Amniotic stem cell (primary cell): Measurements from ENCODE around the gene TRAF1.

Source experiments
- DNase-seq: peaks from one replicate; lab custom pipeline; 2025; lab: John Stamatoyannopoulos, UW

The TRAF1 gene

DNA sequence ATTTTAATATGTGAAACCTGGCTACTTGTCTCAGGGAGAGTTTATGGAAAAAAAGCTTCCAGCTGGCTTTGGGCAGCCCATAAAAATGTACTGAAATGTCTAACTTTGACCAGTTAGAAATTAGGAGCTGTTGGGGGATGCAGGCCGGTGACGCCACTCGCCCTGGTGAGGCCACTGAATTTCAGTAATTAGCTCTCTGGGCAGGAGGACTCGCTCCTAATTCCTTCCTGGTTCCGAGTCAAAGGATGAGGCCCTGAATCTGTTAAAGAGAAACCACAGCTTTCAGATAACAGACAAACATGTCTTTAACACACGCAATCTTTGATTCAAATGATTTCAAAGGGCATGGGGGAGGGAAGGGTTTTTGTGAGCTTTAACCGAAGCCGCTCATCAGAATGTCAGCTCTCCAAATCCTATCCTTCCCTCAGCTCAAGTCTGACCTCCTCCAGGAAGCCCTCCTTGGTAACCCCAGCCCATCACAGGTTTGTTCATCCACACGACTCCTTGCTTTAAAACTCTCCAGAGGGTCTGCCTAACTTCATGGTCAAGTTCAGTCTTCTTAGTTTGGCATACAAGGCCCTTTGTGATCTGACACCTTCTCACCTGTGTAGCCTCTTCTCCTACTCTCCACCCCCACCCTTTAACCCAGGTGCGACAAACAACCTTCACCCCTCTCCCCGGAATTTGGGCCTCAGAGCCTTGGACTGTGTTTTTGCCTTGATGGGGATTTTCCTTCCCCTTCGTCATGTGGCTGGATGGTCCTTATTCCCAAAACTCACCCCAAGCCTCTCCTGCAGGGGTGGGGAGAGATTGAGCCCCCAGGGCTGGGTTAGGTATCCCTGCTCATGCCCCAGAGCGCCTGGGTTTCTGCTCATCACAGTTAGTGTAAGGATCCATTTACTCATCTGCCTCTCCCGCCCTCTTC is 36.0 kb downstream of the TRAF1 start:
- no peak for DNase-seq

DNA sequence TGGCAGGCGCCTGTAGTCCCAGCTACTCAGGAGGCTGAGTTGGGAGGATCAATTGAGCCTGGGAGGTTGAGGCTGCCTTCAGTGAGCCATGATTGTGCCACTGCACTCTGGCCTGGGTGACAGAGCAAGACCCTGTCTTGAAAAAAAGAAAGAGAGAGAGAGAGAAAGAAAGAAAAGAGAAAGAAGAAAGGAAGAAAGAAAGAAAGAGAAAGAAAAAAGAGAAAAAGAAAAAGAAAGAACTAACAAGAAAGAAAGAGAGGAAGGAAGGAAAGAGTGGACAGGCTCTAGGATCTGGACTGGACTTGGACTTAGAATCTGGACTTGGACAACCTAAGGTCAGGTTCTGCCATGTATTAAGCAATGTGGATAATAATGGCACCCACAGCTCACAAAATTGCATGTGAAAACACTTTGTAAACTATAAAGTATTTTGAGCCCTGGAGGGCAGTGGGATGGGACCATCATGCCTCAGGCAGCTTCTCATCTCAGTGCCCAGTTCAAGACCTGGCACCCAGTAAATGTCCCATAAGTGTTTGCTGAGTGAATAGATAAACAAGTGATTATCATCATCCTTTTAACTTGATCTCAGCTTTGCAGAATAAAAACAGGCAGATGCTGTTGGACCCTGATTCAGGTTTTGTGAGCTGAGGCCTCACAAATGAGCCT is 36.9 kb downstream of the TRAF1 start:
- DNase-seq, result no peak

DNA sequence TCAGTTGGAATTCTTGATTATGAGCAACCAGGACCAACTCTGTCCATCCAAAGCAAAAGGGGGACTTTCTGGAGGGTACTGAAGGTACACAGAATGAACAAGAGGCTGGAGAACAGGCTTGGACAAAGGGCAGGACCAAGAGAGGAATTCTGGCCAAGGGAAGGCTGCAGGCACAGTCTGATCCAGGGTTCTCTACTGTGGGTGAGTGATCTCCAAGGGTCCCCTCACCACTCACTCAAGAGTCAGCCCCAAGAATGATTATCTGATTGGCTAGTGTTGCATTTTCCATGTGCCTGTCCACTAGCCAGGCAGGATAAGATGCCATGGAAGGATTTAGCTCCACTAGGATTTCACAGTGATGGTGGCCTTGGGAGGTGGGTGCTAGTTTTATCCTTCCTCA is 38.0 kb downstream of the TRAF1 start:
- no peak for DNase-seq

DNA sequence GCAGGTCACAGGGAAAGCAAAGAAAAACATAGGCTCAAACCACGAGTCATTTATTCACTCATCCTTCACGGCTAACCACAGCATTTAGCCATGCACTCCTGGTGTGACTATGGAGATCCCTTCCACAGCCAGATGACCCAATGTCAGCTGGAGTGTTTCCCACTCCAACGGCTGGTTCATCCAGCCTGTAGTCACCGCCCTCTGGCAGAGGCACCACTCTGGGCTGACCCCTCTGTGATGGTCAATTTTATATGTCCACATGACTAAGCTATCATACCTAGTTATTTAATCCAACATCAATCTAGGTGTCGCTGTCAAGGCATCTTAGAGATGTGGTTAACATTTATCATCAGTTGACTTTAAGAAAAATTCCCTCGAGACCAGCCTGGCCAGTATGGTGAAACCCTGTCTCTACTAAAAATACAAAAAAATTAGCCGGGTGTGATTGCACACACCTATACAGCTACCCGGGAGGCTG is 40.1 kb downstream of the TRAF1 start:
- no peak for DNase-seq

DNA sequence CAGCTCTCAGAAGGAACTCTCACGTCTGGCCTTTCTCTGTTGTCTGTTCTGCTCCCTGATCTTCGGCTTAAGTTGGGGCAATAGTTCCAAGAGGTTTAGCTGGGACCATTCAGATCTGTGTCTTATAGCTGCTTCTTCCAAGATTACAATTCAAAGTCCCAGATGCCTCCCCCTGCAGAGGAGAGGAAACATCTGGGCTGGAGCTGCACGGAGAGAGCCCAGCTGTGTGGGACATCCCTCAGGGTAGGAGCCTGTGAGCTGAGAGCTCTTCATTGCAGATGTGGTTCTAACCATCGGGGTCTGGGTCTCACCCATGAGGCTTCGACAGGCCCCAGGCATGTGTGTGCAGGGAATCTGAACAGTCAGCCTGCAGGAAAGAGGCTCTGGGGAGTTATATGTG is 40.6 kb downstream of the TRAF1 start:
- DNase-seq, result no peak

DNA sequence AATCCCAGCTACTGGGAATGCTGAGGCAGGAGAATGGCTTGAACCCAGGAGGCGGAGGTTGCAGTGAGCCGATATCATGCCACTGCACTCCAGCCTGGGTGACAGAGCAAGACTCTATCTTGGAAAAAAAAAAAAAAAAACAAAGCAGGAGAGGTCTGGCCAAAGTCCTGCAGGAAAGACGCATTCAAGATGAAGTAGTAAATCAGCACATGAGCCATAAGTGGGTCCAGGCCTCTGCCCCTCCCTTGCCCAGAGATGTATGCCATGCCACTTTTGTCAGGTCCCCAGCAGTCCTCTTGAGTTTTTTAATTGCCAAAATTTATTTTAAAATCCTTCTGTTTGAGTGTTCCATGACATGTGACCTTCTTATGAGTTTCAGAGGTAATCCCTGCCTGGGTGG is 41.1 kb downstream of the TRAF1 start:
- no peak for DNase-seq

DNA sequence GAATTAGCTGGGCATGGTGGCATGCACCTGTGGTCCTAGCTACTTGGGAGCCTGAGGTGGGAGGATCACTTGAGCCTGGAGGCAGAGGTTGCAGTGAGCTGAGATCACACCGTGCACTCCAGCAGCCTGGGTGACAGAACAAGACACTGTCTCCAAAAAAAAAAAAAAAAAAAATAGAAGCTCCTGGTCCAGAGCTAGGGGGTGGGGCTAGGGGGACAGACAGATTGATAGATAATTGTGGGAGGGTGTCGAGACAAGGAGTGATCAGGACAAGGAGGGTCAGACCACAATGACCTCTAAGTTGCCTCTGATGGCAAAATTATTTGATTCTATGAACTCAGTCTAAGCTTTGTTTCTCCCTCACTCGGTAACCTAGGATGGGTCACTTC is 43.0 kb downstream of the TRAF1 start:
- no peak for DNase-seq

DNA sequence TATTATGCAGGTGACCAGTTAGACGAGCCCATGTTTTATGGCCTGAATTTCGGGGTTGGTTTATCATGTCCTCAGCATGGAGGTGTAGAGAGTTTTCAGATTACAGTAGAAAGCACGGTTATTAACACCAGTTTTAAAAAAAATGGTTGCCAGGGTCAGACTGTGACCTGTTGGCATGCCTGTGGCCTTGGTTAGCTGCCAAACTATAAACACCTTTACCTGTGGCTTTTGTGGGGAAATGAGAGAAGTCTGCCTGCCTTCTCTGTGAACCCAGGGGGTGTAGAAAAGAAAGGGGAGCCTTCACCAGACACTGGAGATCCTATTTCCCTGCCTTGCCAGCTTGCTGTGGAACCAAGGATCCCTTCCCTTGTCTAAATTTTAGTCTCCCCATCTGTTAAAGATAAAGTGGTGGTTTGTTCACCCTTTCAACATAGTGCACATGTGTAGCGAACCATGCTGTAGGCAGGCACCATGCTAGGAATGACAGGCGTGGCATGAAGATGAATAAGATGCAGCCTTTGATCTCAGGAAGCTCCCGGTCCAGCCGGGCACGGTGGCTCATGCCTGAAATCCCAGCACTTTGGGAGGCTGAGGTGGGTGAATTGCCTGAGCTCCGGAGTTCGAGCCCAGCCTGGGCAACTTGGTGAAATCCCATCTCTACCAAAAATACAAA is 43.5 kb downstream of the TRAF1 start:
- no peak for DNase-seq

DNA sequence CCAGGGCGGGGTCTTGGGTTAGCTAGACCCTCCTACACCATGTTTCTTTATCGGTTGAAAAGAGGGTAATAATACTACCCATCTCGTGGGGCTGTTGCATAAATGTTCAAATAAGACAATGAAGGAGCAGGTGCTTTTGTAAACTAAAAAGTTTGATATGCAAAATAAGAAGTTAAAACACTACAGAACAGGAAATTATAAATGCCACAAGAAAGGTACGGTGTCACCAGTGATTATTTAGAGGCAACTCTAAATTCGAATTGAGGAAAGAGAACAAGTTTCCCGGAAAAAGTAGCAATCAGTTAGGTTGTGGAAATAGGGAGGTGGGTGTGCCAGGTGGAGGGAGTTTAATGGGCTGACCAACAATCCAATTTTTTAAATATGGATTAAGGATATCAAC is 47.1 kb downstream of the TRAF1 start:
- no peak for DNase-seq

DNA sequence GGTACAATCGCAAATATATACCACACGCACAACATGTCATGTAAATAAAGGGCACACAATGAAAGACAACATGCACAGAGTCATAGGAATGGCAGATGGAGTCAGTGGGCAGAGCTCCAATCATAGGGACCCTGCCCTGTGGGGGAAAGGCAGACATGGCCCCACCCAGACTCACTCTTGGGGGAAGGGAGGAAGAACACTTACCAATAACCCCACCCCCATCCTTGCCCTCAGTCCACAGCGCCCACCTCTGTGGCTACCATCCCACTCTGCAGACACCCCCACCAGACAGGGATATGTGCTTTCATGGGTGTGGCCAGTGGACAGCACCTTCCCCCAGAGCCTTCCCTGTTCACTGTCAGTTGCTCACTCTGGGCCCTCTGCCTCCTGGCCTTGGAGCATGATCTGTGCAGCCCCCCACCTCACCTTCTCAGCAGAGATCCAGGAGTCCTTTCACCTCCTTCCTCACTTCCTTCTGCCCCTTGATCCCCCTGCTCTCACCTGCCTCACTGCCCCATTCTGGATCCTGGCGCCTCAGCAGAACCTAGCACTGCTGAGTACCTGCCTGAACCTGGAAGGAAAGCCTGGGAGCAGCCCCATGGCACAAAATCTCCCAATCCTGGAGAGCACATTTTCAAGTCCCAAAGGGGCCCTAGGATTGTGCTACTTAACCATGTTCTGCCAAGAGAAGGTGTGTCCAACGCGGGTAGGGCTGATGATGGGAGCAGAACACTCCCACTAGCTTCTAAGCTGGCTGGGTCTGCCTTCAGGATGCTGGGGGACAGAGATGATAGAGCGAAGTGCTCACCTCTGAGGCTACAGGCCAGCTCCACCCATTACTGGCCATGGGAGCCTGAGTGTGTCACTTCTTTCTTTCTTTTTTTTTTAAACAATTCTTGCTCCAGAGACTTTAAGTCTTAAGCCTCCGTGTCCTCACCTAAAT is 48.1 kb downstream of the TRAF1 start:
- DNase-seq, result no peak

DNA sequence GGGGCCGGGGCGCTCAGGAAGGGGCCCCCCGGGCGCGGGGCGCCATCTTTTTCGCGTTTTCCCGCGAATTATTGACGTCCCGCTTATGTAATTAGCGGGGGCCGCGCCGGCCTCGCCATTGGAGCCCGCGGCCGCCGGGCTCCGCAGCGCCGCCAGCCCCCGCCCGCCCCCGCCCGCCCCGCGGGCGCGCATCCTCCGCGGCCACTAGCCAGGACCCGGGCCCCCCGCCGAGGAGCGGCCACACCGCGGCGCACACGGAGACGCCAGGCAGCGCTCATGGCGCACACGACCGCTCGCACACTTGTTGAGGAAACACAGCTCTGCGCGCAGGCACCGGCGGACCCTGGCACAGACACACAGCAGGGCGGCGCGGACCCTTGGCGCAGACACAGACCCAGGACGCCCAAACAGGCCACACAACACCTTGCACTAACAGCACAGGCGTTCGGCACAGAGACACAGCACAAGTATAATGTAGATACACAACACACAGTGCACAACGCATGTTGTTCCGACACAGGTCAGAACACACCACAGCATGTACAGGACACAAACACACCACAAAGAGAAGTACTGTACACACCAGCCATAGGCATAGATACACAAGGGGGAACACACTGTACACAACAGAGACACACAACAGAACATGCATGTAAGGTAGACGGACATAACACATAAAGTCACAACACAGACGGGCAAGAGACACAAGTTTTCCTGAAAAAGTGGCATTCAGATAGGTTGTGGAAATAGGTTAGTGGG is 49.1 kb downstream of the TRAF1 start:
- DNase-seq, result no peak

DNA sequence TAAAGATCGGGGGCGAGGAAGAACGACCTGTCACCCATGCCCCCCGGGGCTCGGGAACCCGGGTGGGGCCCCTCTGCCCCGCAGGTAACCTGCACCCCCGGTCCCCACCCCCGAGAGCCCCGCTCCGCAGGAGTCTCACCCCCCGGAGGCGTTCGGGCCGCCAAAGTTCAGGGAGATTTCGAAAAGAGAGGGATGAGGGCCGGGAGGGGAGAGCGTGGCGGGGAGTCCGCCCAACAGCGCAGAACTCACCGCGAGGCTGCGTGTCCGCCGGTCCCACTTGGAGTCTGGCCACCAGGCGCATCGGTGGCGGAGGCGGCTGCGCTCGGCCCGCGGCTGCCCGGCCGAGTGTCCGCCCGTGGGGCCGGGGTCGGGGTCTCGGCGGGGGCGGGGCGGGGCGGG is 49.8 kb downstream of the TRAF1 start, which contains the start of gene PHF19:
PHF19 (minus strand) TSS at position 347 of the 399 bp plus-strand sequence. CDS start 2,447 bp downstream, outside the sequence.
- DNase-seq, result no peak

DNA sequence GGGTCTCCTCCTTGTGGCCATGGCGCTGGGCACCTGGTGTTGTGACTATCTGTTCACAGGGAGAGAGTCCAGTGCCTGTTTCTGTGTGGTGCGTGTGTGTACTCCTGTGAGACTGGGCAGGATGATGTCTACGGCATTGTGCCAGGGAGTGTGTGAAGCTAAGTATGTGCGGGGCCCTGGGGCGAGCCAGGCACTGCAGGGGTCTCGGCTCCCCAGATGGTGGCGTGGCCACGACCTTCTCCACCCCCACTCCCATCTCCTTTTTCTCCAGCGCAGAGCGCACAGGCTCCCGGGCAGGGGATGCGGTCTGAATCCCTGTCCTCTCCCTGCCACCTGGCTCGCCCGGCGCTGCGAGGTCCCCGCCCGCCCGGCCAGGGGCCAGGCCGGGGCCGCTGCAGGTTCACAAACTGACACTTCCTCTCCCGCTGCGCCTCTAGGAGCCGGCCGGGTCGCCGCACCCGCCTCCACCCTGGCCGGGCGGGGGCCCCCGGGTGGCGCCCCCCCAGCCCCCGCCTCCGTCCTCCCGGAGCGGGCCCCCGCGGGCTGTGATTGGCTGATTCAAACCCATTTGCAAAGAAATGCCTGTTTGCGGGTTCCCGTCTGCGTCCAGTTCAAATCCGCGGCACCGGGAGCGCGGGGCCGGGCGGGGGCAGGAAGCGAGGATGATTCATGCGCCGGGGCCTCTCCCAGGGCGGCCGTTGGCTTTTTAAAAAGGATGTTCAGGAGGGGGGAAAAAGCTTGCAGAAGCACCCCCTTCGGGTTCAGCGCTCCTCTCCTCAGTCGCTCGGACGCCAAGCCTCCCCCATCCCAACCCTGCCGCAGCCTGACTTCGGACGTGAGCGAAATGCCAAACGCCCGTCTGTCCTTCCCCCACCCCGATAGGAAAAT is 50.4 kb downstream of the TRAF1 start:
- DNase-seq, result peak; percentile 62

DNA sequence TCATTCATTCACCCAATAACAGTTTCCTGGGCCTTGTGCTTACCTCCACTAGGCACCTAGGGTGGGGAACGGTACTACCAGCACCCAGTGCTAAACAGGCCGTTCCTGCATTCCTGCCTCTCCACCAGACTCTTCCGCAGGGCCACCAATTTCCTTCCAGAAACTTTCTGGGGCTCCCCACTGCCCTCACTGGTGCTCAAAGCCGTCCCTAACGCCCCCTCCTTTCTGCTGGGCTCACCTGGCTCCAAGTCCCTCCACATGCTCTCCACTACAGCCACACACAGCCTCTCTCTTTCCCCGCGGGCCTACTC is 51.0 kb downstream of the TRAF1 start:
- no peak for DNase-seq

DNA sequence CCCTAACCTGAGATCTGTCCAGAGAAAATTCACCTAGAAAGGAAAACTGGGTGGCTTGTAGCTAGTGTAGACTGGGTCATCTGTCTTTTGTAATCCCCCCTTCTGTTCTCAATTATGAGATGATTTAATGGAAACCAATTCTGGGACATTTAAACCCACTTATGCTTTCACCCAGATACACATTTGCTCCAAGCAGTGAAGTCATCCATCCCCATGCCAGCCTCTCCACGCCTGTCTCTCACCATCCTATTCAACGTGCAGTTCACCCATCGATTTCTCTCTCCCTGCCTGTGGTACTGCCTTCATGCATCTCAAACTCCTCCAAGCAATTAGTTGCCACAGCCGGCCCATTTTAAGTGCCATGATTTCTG is 51.4 kb downstream of the TRAF1 start:
- no peak for DNase-seq

DNA sequence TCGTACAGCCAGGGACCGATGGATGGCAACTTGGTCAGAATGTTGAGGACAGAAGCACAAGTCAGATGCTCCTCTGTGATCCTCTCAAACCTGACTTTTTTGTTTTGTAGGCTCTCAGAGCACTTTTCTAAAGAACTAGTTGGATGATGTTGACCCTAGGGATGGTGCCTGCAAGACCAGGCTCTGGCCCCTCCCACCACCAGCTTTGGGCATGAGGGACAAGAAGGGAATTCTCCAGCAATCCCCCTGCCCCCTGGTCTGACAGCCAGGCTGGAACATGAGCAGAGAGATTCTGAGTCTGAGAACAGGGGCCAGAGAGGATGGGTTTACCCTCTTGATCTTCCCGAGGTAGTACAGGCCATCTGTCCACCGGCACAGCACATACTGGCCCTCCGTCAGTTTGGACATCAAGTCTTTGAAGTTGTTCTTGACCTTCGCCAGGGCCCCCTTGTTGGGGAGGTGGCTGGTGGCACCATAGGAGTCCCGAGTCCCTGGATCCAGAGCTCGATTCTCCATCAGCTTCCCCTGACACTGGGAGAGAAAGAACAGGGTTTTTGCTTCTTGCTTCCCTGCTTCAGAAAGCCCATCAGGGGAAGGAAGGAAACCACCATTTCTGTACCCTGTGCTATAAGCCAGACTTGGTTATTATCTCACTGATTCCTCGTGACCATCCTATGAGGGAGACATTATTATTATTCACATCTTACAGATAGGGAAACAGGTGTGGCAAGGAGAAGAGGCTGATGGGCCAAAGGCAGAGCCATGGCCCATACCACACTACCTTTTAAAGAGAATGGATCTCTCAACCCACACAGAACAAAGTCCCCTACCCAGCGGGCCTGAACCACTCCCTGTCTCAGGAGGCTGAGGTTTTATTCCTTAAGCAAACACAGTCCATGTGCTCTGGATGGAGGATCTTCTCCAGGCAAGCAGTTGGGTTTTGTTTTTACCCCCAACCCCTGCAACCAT is 52.1 kb downstream of the TRAF1 start:
- no peak for DNase-seq

DNA sequence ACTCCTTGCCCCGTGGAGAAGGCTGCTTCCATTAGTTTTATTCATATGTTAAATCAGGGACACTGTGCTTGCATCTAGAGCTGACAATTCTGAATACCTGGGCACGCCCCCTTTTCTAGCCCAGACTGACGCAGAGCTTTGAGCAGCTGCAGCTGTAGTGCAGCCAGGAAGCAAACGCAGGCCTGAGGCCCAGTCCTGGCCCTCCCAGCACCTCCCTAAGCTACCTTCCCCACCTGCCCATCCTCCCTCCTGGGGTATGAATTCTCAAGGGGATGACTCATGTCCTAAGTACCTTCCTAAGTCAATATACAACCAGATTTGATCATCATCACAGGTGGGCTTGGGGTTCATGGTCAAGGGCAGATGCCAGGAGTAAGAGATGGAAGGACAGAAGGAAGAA is 53.1 kb downstream of the TRAF1 start:
- DNase-seq, result no peak

DNA sequence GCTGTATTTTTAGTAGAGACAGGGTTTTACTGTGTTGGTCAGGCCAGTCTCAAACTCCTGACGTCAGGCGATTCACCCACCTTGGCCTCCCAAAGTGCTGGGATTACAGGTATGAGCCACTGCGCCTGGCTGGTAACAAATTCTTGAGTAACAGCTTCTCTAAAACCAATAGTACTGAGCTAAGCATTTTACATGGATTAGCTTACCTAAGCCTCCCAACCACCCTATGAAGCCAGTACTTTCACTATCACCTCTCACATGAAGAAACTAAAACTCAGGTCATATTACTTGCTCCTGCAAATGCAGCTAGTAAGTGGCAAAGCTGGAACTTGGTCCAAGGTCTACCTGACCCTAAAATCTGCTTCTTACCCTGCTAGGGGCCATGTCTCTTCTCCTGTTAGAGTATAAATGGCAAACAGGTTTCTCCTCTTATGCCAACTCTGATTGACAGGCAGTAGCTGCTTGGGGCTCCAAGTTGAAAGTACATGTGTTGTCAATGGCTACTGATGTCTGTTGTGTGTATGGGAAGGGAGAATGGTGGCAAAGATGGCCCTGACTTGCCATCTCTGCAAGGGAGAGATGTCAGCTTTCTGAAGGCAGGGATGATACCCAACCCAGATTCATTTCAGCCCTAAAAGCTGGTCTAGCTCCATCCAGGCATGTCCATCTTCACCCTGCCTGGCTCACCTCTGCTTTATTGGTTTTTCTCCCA is 53.6 kb downstream of the TRAF1 start:
- no peak for DNase-seq
